ENCODE measurements around the gene PPIL1. TPM values are rescaled to one million over a fixed set of nuclear protein-coding genes. Genes with fewer than 3 reads are reported as not detected.

Gene PPIL1
- total and polyA plus RNA-seq, 2 of the 13 experiments (the other 11 are each of a cell fraction or from before 2014, with no cell fraction given): 74.2 to 144 TPM

DNA sequence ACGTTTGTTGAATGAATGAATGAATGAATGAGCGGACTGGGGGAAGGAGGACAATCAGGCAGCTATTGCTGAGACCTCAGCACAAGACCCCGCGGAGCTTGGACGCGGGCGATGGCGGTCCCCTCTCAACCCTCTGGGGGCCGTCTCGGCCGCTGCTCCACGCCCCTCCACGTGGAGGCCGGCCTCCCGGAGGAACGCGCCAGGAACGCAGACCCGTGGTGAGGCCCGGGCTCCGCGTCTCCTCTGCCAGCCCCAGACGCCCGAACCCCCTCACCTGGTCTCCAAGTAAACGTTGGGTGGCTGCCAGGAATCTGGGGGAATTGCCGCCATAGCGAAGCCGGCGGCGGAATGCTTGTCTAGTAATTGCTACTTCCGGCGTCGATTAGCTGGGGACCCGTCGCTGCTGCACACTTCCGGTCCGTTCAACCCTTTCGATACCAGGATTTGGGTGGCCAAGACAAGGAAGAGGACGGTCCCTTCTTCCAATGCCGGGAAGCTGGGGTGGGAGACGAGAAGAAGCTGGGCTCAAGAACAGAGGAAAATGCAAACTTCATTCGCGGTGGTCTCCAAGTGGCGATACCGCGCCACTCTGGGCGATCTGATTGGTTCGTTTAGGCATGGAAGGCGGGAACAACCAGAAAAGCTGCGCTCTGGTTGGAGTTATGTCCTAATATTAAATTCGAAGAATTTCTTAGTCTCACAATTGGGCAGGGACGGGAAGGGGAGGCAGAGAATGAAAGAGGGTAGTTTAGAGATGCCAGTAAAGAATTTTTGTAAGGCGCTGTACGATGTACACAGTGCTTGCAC, at the start of gene PPIL1 (continued):
- TF ChIP-seq ZNF670 (CRISPR knock-in tag; IDR thresholded peaks at IDR 0.05; ENCODE audit: borderline replicate concordance) (peak; percentile 97), EZH2 (conservative IDR thresholded peaks at IDR 0.05; ENCODE audit: low read depth, low read length) (no peak), ZNF343 (CRISPR knock-in tag; IDR thresholded peaks at IDR 0.05) (peak; percentile 37; the same call in 1 of the 2 replicates), MTA1 (CRISPR knock-in tag; IDR thresholded peaks at IDR 0.05; ENCODE audit: borderline replicate concordance) (peak; percentile 80; the same call in 1 of the 2 replicates), PTBP1 (IDR thresholded peaks at IDR 0.05; ENCODE audit: low read depth, low read length, poor library complexity, severe bottlenecking) (peak; percentile 81), KLF16 (CRISPR knock-in tag; IDR thresholded peaks at IDR 0.05) (peak in 1 of 2 experiments; percentile 88; a peak in 2 of 4 replicates), ZSCAN21 (CRISPR knock-in tag; IDR thresholded peaks at IDR 0.05; ENCODE audit: borderline replicate concordance) (peak; percentile 82), CENPX (CRISPR knock-in tag; IDR thresholded peaks at IDR 0.05) (no peak), NR1H2 (CRISPR knock-in tag; IDR thresholded peaks at IDR 0.05; ENCODE audit: borderline replicate concordance, low read depth) (no peak), ZNF660 (CRISPR knock-in tag; IDR thresholded peaks at IDR 0.05; ENCODE audit: borderline replicate concordance, low read depth) (no peak), ZNF547 (CRISPR knock-in tag; IDR thresholded peaks at IDR 0.05) (peak; percentile 98)
- TF ChIP-seq, protein P1, sequence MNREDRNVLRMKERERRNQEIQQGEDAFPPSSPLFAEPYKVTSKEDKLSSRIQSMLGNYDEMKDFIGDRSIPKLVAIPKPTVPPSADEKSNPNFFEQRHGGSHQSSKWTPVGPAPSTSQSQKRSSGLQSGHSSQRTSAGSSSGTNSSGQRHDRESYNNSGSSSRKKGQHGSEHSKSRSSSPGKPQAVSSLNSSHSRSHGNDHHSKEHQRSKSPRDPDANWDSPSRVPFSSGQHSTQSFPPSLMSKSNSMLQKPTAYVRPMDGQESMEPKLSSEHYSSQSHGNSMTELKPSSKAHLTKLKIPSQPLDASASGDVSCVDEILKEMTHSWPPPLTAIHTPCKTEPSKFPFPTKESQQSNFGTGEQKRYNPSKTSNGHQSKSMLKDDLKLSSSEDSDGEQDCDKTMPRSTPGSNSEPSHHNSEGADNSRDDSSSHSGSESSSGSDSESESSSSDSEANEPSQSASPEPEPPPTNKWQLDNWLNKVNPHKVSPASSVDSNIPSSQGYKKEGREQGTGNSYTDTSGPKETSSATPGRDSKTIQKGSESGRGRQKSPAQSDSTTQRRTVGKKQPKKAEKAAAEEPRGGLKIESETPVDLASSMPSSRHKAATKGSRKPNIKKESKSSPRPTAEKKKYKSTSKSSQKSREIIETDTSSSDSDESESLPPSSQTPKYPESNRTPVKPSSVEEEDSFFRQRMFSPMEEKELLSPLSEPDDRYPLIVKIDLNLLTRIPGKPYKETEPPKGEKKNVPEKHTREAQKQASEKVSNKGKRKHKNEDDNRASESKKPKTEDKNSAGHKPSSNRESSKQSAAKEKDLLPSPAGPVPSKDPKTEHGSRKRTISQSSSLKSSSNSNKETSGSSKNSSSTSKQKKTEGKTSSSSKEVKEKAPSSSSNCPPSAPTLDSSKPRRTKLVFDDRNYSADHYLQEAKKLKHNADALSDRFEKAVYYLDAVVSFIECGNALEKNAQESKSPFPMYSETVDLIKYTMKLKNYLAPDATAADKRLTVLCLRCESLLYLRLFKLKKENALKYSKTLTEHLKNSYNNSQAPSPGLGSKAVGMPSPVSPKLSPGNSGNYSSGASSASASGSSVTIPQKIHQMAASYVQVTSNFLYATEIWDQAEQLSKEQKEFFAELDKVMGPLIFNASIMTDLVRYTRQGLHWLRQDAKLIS (CRISPR knock-in tag; IDR thresholded peaks at IDR 0.05): no peak
- TF ChIP-seq, protein P2, sequence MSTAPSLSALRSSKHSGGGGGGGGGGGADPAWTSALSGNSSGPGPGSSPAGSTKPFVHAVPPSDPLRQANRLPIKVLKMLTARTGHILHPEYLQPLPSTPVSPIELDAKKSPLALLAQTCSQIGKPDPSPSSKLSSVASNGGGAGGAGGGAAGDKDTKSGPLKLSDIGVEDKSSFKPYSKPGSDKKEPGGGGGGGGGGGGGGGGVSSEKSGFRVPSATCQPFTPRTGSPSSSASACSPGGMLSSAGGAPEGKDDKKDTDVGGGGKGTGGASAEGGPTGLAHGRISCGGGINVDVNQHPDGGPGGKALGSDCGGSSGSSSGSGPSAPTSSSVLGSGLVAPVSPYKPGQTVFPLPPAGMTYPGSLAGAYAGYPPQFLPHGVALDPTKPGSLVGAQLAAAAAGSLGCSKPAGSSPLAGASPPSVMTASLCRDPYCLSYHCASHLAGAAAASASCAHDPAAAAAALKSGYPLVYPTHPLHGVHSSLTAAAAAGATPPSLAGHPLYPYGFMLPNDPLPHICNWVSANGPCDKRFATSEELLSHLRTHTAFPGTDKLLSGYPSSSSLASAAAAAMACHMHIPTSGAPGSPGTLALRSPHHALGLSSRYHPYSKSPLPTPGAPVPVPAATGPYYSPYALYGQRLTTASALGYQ (CRISPR knock-in tag; IDR thresholded peaks at IDR 0.05): peak; percentile 67; the same call in 1 of the 2 replicates
- TF ChIP-seq, protein P3, sequence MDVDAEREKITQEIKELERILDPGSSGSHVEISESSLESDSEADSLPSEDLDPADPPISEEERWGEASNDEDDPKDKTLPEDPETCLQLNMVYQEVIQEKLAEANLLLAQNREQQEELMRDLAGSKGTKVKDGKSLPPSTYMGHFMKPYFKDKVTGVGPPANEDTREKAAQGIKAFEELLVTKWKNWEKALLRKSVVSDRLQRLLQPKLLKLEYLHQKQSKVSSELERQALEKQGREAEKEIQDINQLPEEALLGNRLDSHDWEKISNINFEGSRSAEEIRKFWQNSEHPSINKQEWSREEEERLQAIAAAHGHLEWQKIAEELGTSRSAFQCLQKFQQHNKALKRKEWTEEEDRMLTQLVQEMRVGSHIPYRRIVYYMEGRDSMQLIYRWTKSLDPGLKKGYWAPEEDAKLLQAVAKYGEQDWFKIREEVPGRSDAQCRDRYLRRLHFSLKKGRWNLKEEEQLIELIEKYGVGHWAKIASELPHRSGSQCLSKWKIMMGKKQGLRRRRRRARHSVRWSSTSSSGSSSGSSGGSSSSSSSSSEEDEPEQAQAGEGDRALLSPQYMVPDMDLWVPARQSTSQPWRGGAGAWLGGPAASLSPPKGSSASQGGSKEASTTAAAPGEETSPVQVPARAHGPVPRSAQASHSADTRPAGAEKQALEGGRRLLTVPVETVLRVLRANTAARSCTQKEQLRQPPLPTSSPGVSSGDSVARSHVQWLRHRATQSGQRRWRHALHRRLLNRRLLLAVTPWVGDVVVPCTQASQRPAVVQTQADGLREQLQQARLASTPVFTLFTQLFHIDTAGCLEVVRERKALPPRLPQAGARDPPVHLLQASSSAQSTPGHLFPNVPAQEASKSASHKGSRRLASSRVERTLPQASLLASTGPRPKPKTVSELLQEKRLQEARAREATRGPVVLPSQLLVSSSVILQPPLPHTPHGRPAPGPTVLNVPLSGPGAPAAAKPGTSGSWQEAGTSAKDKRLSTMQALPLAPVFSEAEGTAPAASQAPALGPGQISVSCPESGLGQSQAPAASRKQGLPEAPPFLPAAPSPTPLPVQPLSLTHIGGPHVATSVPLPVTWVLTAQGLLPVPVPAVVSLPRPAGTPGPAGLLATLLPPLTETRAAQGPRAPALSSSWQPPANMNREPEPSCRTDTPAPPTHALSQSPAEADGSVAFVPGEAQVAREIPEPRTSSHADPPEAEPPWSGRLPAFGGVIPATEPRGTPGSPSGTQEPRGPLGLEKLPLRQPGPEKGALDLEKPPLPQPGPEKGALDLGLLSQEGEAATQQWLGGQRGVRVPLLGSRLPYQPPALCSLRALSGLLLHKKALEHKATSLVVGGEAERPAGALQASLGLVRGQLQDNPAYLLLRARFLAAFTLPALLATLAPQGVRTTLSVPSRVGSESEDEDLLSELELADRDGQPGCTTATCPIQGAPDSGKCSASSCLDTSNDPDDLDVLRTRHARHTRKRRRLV (CRISPR knock-in tag; IDR thresholded peaks at IDR 0.05): peak; percentile 86
- TF ChIP-seq, protein P4, sequence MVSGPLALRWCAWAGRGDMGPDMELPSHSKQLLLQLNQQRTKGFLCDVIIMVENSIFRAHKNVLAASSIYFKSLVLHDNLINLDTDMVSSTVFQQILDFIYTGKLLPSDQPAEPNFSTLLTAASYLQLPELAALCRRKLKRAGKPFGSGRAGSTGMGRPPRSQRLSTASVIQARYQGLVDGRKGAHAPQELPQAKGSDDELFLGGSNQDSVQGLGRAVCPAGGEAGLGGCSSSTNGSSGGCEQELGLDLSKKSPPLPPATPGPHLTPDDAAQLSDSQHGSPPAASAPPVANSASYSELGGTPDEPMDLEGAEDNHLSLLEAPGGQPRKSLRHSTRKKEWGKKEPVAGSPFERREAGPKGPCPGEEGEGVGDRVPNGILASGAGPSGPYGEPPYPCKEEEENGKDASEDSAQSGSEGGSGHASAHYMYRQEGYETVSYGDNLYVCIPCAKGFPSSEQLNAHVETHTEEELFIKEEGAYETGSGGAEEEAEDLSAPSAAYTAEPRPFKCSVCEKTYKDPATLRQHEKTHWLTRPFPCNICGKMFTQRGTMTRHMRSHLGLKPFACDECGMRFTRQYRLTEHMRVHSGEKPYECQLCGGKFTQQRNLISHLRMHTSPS (CRISPR knock-in tag; IDR thresholded peaks at IDR 0.05; ENCODE audit: low read depth): 0 out of 2 replicates have a peak, but pooled peaks have one; percentile 38

All from HepG2 (cell line).